OCI-LY7 (cell line): ENCODE measurements around the gene KRTCAP2.

Experiments used
- CTCF ChIP-seq: fragments of 200-600 bp; sonication (generic); conservative IDR thresholded peaks from 2 replicates; pipeline ENCODE4 v1.5.1; 2014; ENCODE audit warnings: mild to moderate bottlenecking, antibody characterized with exemption, low read length, moderate library complexity, mixed read lengths
- EZH2phosphoT487 ChIP-seq: fragments of 200-600 bp; sonication (generic); IDR thresholded peaks from 2 replicates; pipeline ENCODE4 v1.6.1; 2018; ENCODE audit warnings: low read depth, borderline replicate concordance, mild to moderate bottlenecking, mixed run types, antibody characterized with exemption, low read length, moderate library complexity, mixed read lengths

GRCh38 chr1:155134322-155134721, 38.8 kb downstream of the KRTCAP2 start:
- TF ChIP-seq CTCF (no peak), EZH2phosphoT487 (no peak)
